Right renal pelvis (tissue), 4 donors: Measurements from ENCODE around the gene TFCP2. TPM values are rescaled to one million over a fixed set of nuclear protein-coding genes. Genes with fewer than 3 reads are reported as not detected.

Source experiments
- DNase-seq, 4 donors: peaks; one replicate each; pipeline ENCODE4 v3.0.0-alpha.2; 2013; ENCODE audit warnings: low read depth in 4 of 4, low spot score in 3 of 4, missing footprints in 1 of 4
- polyA plus RNA-seq, 4 donors: library from polyadenylated mRNA; unstranded; fragments of 120-200 nt; gene quantifications; one replicate each; pipeline ENCODE4 v1.2.1, GENCODE V29; 2013; ENCODE audit not compliant: insufficient read length in 4 of 4

TFCP2 gene
- polyA plus RNA-seq, 4 donors: 51.9 to 65.2 (median 62.0) TPM

GRCh38 chr12:51160814-51161459 is 12.0 kb downstream of the TFCP2 start:
- no peak for DNase-seq

DNA sequence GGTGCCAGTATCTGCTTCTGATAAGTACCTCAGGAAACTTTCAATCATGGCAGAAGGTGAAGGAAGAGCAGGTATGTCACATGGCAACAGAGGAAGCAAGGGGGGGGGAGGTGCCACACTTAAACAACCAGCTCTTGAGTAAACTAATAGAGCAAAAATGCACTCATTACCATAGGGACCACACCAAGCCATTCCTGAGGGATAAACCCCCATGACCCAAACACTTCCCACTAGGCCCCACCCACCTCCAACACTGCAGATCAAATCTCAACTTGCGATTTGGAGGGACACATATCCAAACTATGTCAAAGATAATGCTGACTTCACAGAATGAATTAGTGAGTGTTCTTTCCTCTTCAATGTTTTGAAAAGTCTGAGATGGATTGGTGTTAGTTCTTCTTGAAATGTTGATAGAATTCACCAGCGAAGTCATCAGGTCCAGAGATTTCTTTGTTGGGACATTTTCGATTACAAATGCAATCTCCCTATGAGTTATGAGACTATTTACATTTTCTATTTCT is 16.6 kb downstream of the TFCP2 start:
- DNase-seq: no peak

- no peak for DNase-seq
Measured at GRCh38 chr12:51152953-51153352, 20.0 kb downstream of the TFCP2 start.

DNA sequence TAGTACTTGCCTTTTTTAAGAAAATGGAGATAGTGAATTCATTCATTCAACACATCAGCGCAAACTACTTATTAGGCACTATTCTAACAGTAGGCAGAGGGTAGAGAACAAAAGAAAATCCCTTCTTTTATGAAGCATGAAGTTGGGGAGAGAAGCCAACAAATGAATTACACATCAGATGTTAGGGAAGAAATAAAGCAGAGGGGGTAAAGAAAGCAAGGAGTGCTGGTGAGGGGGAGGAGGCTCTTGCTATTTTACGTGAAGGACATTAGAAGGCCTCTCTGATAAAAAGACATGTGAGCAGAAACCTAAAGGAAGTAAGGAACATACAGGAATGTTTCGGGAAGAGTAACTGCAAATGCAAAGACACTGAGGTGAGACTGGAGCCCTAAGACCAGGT is 22.2 kb downstream of the TFCP2 start:
- DNase-seq: no peak

DNA sequence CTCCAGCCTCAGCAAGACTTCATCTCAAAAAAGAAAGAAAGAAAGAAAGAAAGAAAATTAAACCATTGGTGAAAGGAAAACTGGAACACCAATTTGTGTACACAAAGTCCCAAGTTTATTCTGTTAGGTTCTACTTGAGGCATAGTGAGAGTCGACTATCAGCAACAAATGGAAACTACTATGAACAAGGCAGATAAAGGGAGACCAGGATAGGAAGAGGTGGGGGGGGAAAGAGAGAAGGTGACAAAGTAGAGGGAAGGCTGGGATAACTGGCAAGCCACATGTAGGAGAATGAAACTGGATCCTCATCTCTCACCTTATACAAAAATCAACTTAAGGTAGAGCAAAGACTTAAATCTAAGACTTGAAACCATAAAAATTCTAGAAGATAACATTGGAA is 25.6 kb downstream of the TFCP2 start:
- no peak for DNase-seq

GRCh38 chr12:51139292-51139844 is 33.6 kb downstream of the TFCP2 start:
- DNase-seq: no peak

GRCh38 chr12:51132693-51133092 is 40.2 kb downstream of the TFCP2 start:
- no peak for DNase-seq

GRCh38 chr12:51131745-51132521 is 41.0 kb downstream of the TFCP2 start:
- DNase-seq: no peak

GRCh38 chr12:51128919-51129318 is 44.0 kb downstream of the TFCP2 start:
- DNase-seq: peak in 2 of 4 donors; percentile 3 to 12

DNA sequence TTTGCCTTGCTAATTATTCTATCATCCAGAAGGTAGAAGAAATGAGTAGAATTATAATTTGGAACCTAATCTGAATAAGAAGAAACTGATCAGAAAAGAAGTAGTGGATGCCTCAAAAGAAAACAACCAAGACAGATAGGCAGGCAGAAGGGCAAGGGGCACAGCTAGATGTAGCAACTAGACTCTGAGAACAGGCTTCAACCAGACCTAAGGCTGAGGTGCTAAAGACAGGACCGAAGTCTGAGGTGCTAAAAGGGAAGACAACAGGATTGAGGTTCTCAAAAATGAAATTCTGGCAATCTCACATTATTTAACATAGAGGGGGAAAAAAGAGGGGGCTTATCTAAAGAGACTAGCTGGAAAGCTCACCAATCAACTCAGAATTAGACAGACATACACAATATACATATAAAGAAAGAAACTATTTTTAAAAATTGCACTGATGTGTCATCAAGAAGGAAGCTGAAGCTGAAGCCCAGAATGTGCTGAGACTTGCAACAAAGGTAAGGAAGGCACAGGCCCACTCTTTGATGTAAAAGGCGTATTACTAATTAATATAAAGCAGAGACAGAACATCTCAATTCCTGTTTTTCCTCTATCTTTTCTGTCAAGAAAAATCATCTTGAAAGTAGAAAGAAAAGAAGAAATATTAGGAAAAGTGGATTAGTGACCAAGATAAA is 45.7 kb downstream of the TFCP2 start:
- no peak for DNase-seq

DNA sequence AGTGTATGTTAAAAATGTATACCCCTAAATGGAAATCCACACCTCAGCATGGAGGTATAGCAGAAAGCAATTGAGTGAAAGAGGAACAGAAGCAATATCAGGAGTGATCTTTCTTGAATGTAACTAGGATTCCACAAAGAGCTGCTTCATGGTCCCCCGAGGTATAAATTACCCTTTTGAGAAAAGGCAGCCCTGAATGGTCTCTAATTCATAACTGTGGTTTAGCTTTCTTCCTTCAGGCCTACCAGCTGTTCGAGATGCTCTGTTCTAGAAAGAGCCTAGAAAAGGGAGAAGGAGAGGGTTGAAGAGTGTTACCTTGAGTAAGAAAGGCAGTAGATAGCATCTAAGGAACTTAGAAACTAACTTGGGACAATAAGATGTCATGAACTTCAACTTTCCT is 46.6 kb downstream of the TFCP2 start:
- no peak for DNase-seq

DNA sequence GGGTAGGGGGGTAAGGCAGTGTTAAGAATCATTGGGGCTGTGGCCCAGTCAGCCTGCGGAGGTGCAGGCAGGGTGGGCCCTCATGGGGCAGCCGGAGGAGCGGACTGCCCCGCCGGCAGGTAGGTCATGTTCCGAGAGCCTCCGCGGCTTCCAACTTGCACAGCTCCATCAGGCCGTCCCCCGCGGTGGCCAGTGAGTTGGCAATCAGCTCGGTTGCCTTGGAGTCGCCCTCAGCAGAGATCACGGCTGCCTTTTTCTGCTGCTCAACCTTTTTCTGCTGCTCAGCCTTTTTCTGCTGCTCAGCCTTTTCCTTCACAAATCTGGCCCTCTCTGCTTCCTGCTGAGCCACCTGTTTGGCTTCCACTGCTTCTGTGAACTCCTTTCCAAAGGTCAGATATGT is 48.4 kb downstream of the TFCP2 start:
- no peak for DNase-seq

DNA sequence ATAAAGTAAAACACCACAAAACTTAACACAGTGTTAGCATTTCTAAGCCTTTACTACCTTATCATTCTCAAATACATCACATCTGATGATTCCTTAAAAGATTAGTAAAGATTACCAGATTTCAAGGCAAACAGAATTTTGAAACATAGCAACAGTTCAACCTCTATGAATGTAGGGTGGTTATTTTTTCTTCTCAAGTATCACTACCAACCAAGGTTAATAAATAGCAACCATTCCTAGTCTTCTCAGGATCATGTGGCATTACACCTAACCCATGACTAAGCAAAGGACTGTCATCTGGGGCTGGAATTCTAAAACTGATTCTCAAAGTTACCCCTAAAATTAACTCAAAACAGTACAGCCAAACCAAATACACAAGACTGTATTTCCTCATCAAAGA is 50.1 kb downstream of the TFCP2 start:
- DNase-seq: peak in 1 of 4 donors; percentile 2

DNA sequence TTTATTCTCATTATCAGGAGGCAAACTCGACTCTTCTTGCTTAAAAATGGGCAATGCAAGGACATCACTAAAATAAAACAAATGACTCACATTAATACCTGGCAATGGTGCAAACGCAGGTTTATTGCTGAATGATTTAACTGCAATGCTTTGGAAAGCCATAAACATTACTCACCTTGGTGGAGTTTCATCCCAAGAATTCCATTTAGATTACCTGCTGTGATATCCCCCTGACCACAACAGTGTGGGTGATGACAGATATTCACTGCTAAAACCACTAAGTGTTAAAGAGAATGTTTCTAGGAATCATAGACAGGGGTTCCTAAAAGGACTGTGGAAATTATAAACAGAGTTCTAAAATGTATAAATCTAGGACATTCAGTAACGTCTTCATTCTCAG is 54.2 kb downstream of the TFCP2 start:
- DNase-seq: no peak

- no peak for DNase-seq
Measured at GRCh38 chr12:51115533-51115932, 57.4 kb downstream of the TFCP2 start.

DNA sequence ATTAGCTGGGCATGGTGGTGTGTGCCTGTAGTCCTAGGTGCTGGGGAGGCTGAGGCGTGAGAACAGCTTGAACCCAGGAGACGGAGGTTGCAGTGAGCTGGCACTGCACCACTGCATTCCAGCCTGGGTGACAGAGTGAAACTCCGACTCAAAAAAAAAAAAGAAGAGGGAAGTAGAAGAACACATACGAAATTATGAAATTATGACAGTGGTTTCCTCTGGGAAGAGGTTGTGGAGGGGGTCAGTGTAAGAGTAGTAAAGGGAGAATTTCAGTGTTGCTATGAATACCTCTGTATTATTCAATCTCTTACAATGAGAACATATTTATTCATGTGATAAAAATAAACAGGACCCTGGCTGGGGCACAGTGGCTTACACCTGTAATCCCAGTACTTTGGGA is 64.8 kb downstream of the TFCP2 start:
- no peak for DNase-seq

GRCh38 chr12:51103977-51104376 is 69.0 kb downstream of the TFCP2 start:
- DNase-seq: no peak

GRCh38 chr12:51098611-51099010 is 74.3 kb downstream of the TFCP2 start:
- DNase-seq: no peak

DNA sequence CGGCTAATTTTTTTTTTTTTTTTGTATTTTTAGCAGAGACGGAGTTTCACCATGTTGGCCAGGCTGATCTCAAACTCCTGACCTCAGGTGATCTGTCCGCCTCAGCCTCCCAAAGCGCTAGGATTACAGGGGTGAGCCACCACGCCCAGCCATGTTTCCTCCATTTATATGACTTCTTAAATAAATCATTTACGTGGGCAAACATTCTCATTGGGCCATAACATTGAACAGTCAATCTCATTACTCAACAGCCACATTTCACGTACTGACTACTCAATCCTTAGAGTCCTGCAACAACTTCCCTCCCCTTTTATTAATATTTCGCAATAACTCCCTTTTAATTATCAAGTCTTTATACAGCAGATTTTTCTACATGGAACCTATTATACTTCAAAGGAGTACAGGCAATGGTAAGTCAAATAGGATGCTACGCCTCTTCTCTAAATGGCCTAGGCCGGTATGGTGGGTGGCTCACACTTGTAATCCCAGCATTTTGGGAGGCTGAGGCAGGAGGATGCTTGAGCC is 82.2 kb downstream of the TFCP2 start:
- DNase-seq: no peak

DNA sequence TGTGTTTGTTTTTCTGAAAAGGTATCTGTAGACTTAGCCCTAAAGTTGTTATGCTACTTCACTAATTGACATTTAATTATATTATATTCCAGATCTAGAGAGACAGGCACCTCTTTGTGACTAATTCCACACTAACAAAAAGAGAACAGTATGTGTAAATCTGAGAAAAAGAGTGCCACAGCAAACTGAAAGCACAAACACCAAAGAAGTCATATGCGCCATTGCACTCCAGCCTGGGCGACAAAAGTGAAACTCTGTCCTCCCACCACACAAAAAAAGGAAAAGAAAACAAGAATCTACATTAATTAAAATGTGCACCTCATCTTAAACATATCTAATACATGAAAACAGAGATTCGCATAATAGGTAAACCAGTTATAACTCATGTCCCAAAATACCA is 85.1 kb downstream of the TFCP2 start:
- DNase-seq: no peak

- DNase-seq: no peak
Measured at GRCh38 chr12:51086933-51087332, 86.0 kb downstream of the TFCP2 start.
